Choroid plexus epithelial cell (primary cell): ENCODE data around the gene MYOF.
"Not testable (repeated sequence)": the region's sequence is repeated elsewhere in the genome, so short reads cannot be mapped to it uniquely, and the experiment has no call there.

Experiments used
- DNase-seq: peaks from one replicate; pipeline ENCODE4 v3.0.0-alpha.2; 2010; ENCODE audit warnings: low read depth
- H3K4me3 ChIP-seq: 2 replicates; pipeline ENCODE4 v1.5.1; 2011; ENCODE audit warnings: low read depth, mild to moderate bottlenecking, control low read depth, low read length, moderate library complexity
- TF ChIP-seq, protein P1 (sequence below): conservative IDR thresholded peaks from 2 replicates; pipeline ENCODE4 v1.5.1; 2011; ENCODE audit warnings: low read depth, mild to moderate bottlenecking, control low read depth, inconsistent platforms, low read length, moderate library complexity

The MYOF gene

DNA sequence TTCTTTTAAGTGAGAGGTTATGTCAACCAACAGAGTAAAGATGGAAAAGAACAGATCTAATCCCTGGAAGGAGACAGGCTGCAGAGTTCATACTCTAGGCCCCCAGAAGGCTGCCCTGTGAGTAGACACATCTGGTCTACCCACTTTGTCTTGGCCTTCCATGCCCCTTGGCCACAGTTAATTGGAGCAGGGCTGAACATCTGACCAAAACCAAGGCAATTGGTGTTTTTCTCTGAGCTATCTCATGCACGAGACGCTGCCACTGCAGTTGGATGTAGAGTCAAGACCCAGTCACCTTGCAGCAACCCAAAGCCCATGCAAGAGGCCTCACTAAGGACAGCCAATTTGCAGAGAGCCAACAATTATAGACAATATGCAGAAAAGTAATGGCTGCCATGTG is 9.0 kb downstream of the MYOF start:
- H3K4me3 ChIP-seq = no peak overlapping the region
- TF ChIP-seq, protein P1, sequence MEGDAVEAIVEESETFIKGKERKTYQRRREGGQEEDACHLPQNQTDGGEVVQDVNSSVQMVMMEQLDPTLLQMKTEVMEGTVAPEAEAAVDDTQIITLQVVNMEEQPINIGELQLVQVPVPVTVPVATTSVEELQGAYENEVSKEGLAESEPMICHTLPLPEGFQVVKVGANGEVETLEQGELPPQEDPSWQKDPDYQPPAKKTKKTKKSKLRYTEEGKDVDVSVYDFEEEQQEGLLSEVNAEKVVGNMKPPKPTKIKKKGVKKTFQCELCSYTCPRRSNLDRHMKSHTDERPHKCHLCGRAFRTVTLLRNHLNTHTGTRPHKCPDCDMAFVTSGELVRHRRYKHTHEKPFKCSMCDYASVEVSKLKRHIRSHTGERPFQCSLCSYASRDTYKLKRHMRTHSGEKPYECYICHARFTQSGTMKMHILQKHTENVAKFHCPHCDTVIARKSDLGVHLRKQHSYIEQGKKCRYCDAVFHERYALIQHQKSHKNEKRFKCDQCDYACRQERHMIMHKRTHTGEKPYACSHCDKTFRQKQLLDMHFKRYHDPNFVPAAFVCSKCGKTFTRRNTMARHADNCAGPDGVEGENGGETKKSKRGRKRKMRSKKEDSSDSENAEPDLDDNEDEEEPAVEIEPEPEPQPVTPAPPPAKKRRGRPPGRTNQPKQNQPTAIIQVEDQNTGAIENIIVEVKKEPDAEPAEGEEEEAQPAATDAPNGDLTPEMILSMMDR = no peak

DNA sequence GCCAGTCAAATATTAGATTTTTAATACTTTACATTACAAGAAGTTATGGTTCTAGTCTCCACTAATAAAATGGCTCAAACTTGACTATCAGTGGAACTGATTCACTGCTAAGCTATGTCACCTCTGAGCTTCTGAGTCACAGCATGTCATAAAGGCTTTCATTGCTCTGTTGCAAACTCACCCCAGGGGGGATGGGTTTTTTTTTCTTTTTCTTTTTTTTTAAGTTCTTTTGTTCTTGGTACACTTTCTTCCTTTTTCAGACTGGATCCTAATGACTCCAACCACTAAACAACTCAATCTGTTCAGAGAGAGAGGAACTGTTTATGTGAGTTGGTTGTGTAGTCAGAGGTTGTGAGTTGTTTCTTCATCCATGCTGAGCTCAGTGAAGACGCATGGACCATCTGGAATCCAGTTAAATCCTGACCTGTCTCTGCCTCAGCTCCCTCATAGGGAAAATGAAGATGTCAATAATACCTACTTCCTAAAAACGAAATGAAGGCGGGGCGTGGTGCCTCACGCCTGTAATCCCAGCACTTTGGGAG is 11.0 kb downstream of the MYOF start:
- no peak overlapping the region for H3K4me3 ChIP-seq
- peak; percentile 98 for DNase-seq
- TF ChIP-seq, protein P1 = no peak

More for the DNA sequence above, 9.0 kb downstream of the MYOF start:
- DNase-seq = no peak

DNA sequence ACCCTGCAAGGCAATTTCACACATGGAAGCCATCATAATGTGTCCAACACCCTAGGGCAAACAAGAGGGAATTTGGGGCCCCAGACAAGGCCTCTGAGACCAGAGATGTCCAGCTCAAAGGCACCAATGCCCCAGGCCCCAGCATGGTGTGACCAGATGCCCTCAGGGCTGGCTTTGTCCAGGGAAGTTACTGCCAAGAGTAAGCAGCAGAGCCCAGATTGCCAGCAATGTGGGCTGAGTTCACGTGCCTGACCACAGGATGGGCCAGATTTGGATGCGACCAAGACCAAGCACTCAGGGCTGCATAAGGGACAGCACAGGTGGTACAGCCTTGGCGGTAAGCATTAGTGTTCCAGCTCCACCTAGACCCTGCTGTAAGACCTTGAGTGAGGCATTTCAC is 12.7 kb downstream of the MYOF start:
- TF ChIP-seq, protein P1 = no peak
- no peak for DNase-seq
- H3K4me3 ChIP-seq = no peak overlapping the region

DNA sequence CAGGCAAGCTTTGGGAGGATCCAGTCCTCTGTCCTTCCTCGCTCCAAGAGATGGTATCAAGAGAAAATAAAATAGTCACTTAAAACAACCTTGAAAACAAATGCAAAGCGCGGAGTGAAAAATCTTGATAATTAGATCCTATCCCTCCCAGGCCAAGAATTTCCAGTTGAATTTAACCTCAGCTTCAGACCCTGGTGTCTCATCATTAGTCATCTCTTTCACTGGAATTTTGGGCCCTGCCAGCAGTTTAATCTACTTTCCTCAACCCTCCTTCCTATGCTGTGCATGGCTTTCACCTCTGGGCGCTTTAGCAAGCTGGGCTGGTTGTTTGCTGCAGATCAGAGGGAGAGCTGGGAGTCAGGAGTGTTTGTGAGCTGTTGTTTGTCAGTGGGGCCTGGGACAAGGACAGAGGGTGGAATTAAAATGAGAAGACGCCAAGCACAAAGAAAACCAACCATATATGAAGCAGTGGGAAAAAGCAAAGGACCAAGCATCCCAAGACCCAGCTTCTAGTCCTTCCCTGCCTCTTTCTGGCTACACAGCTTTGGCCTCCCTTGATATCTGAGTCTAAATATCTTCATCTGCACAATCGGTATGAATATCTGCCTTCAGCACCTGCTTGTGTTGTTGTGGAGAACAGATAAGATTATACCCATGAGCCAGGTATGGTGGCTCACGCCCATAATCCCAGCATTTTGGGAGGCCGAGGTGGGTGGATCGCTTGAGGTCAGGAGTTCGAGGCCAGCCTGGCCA is 13.5 kb downstream of the MYOF start:
- peak; percentile 95 for DNase-seq
- no peak overlapping the region for H3K4me3 ChIP-seq
- TF ChIP-seq, protein P1 = peak; percentile 16

DNA sequence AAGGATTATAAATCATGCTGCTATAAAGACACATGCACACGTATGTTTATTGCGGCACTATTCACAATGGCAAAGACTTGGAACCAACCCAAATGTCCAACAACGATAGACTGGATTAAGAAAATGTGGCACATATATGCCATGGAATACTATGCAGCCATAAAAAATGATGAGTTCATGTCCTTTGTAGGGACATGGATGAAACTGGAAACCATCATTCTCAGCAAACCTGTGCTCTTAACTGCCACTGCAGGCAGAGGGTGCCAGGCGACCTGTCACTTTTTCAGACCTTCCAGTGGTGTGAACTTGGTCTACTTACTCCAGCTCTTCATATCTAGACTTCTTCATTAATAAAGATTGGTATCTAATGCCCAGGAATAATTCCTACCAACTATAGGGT is 14.5 kb downstream of the MYOF start:
- DNase-seq, H3K4me3 ChIP-seq: not testable (repeated sequence)

DNA sequence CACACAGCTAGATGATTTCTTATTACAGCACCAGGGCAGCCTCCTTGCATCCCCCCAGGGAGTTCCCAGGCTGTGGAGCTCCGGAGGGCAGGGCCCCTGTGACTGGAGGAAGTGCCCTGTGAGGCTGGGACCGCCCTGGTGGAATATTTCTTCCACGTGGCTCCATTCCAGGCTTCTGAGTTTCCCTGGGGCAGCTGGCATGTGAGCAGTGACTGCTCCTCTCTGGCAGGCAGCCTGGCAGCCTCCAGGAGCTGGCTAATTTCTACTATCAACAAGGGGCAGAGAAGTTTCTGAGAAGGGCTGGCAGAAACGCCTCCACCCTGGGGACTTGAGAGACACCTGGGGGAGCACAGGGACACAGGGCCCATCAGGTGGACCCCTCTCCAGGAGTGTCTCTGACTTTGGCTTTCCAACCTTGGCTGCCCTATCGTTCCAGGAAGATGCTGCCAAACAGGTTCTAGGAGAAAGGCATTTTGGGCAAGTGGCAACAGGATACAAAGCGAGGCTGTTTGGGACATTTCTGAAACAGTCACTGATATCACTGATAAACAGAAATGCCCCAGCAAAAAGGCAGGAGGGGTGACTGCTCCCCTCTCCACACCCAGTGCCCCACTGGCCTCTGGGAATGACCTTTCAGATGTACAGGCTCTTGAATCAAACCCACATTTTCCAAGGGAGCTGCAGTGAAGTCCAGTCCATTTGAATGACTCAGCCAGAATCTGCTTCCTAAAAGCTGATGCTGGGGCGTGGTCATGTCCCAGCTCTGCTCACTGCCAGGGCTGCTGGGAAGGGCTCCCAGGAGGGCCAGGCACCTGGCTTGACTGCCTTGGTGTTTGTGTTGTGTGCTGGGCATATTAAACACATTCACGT is 16.1 kb downstream of the MYOF start:
- H3K4me3 ChIP-seq = no peak overlapping the region
- peak; percentile 91 for DNase-seq
- TF ChIP-seq, protein P1 = no peak

DNA sequence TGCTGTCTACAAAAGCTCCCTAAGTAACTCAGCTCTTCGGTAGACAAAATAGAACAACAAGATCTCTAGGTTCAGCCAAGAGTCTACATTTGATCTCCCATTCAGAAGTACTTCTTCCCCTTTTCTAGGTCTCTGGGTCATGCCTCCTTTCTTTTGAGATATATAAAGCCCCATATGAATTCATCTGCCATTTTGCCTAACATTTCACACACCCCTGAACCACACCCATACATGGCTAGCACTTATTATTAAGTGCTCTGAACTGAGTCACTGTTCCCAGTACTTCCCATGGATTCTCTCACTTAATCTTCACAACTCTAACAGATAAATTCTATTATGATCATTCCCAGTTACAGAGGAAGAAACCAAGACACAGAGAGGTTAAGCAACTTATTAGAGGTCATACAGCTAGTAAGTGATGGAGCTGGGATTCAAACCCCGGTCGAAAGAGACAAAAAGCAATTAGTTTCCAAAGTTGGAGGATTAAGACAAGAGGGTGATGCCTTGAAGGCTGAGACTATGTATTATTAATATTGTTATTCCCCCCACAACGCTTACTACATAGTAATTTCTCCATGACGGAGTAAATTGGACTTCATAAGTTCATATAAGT is 17.3 kb downstream of the MYOF start:
- TF ChIP-seq, protein P1 = no peak
- DNase-seq = no peak
- no peak overlapping the region for H3K4me3 ChIP-seq
